Measurements from ENCODE around the gene PLAA. TPM values are rescaled to one million over a fixed set of nuclear protein-coding genes. Genes with fewer than 3 reads are reported as not detected.

The PLAA gene
- total and polyA plus RNA-seq, 10 of the 15 experiments (the other 5 are each of a cell fraction or from before 2014, with no cell fraction given) = 5.6 to 42.4 (median 34.1) TPM

DNA sequence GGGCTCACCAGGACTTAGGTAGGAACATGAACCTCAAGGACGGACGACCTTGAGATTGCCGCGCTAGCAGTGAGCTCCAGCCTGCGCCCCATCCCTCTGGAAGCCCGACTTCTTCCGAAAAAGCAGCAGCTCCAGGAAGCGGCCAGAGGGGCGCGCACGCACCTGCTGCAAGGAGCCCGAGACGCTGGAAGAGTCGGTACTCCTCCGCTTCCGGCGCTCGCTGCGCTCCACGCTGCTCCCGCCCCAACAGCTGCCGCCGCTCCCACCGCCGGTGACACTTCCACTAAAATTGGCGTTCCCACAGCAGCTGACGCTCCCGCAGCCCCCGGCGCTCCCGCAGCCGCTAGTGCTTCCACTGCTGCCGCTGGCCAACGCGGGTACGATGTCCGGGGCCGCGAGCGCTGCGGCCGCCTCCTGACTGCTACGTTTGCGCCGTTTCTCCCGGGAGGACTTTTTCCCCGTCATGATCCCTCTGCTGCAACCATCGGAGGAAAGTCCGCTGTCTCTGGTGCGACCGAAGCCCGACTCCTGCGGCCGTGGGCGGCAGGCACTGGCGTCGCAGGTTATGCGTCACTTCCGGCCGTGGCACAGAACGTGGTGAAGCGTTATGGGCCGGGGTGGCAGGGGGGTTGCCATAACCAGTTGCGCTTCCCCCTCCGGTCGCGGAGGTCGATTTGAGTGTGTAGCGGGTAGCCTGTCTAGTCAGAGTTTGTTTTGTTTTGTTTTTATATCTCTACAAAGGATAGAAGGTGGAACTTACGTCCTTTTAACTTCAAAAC lies 54.6 kb downstream of the PLAA start, which contains the start of gene CAAP1:
Gene CAAP1, minus strand, starts transcription at position 552 of the 779 bp plus-strand sequence. Its CDS starts 87 bp downstream, at position 465.
- DNase-seq (ENCODE audit: low read depth, low spot score) (peak; percentile 74), ATAC-seq (peak; percentile 93), FAIRE-seq (peak; percentile 75)
- BruUV-seq (replicated peaks) = no TSS peak
- ChIA-PET RAD21 (ENCODE audit: unreplicated experiment) (interaction anchor here (0.9 to 1.9 kb wide), 5 partner anchors 50 to 146 kb away, joined by 3 to 10 read pairs (median 3); partner anchors contain the start of gene IFT74), SMC1A (ENCODE audit: uncharacterized antibody, unreplicated experiment) (interaction anchor here (0.8 to 2.4 kb wide), 12 partner anchors 10 to 175 kb away, joined by 3 to 7 read pairs (median 4); partner anchors contain the start of gene IFT74), POLR2A (interaction anchor here (0.5 to 3.5 kb wide), 11 partner anchors 12 to 150 kb away, joined by 3 to 20 read pairs (median 4); partner anchors contain the start of genes IFT74 and PLAA), CTCF (interaction anchor here (1.2 to 2.5 kb wide), 9 partner anchors 9 to 385 kb away, joined by 3 to 10 read pairs (median 4); partner anchors contain the start of gene IFT74)
- H3K27me3 ChIP-seq (replicated peaks in 1 of 2; ENCODE audit: control insufficient read depth in 2 of 2, insufficient read depth in 2 of 2, low read length in 1 of 2) = no peaks in the 10 kb centered on the region
- under 1% methylated on average over 70 of the region's 70 CpGs for WGBS (ENCODE audit: insufficient coverage, insufficient replicate concordance, low lambda C conversion rate, missing lambda C conversion rate)
- H2AFZ ChIP-seq (ENCODE audit: control insufficient read depth, low read depth, low read length) = peak within 1 kb of the TSS; percentile 97
- peak within 1 kb of the TSS; percentile 78 for H3K4me2 ChIP-seq (ENCODE audit: control insufficient read depth, insufficient read depth)
- H3K9ac ChIP-seq (ENCODE audit: control insufficient read depth, insufficient read depth, low read length) = peak within 1 kb of the TSS; percentile 96
- no peaks in the 10 kb centered on the region for H4K20me1 ChIP-seq (ENCODE audit: control insufficient read depth, insufficient read depth)
- no peaks in the 10 kb centered on the region; the same call in 2 of the 3 replicates for H3K9me3 ChIP-seq (replicated peaks; ENCODE audit: control insufficient read depth, insufficient read depth, low read length)
- H3K4me3 ChIP-seq = peak within 1 kb of the TSS; percentile 93
- in situ Hi-C loops (cut with MboI) (no loop called here), intact Hi-C loops (cut with micrococcal nuclease; ENCODE audit: unreplicated experiment) (loop anchor here (2.0 kb wide), 1 partner anchor 54 kb away; the partner anchor contains the start of gene PLAA)
- no peaks in the 10 kb centered on the region for H3K4me1 ChIP-seq (ENCODE audit: control insufficient read depth, insufficient read depth, low read length)
- H3K79me2 ChIP-seq (ENCODE audit: control insufficient read depth, insufficient read depth, low read length) = peaks cover 46% of the 10 kb centered on the region
- H3K27ac ChIP-seq (ENCODE audit: control insufficient read depth, insufficient read depth) = peak within 1 kb of the TSS; percentile 97
- H3K36me3 ChIP-seq (ENCODE audit: control insufficient read depth in 2 of 2, insufficient read depth in 2 of 2, low read length in 1 of 2) = no peaks in the 10 kb centered on the region
- no peak for TF ChIP-seq NR2C2 (IDR thresholded peaks at IDR 0.05; ENCODE audit: borderline replicate concordance, control insufficient read depth, insufficient read length, low read depth)
- peak; percentile 88; the same call in 1 of the 2 replicates for TF ChIP-seq TARDBP (IDR thresholded peaks at IDR 0.05; ENCODE audit: borderline replicate concordance)
- TF ChIP-seq, protein P1, sequence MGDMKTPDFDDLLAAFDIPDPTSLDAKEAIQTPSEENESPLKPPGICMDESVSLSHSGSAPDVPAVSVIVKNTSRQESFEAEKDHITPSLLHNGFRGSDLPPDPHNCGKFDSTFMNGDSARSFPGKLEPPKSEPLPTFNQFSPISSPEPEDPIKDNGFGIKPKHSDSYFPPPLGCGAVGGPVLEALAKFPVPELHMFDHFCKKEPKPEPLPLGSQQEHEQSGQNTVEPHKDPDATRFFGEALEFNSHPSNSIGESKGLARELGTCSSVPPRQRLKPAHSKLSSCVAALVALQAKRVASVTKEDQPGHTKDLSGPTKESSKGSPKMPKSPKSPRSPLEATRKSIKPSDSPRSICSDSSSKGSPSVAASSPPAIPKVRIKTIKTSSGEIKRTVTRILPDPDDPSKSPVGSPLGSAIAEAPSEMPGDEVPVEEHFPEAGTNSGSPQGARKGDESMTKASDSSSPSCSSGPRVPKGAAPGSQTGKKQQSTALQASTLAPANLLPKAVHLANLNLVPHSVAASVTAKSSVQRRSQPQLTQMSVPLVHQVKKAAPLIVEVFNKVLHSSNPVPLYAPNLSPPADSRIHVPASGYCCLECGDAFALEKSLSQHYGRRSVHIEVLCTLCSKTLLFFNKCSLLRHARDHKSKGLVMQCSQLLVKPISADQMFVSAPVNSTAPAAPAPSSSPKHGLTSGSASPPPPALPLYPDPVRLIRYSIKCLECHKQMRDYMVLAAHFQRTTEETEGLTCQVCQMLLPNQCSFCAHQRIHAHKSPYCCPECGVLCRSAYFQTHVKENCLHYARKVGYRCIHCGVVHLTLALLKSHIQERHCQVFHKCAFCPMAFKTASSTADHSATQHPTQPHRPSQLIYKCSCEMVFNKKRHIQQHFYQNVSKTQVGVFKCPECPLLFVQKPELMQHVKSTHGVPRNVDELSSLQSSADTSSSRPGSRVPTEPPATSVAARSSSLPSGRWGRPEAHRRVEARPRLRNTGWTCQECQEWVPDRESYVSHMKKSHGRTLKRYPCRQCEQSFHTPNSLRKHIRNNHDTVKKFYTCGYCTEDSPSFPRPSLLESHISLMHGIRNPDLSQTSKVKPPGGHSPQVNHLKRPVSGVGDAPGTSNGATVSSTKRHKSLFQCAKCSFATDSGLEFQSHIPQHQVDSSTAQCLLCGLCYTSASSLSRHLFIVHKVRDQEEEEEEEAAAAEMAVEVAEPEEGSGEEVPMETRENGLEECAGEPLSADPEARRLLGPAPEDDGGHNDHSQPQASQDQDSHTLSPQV (IDR thresholded peaks at IDR 0.05) = no peak
- no peak for TF ChIP-seq FOS (IDR thresholded peaks at IDR 0.05; ENCODE audit: borderline replicate concordance, extremely low read depth, insufficient read length)
- TF ChIP-seq NFYB (IDR thresholded peaks at IDR 0.05; ENCODE audit: insufficient read depth, low read depth, low read length) = 0 out of 2 replicates have a peak, but pooled peaks have one; percentile 36
- TF ChIP-seq, protein P2, sequence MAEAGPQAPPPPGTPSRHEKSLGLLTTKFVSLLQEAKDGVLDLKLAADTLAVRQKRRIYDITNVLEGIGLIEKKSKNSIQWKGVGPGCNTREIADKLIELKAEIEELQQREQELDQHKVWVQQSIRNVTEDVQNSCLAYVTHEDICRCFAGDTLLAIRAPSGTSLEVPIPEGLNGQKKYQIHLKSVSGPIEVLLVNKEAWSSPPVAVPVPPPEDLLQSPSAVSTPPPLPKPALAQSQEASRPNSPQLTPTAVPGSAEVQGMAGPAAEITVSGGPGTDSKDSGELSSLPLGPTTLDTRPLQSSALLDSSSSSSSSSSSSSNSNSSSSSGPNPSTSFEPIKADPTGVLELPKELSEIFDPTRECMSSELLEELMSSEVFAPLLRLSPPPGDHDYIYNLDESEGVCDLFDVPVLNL (IDR thresholded peaks at IDR 0.05; ENCODE audit: low read depth, low read length) = peak; percentile 82
- no peak for TF ChIP-seq KAT2A (conservative IDR thresholded peaks at IDR 0.05; ENCODE audit: control insufficient read depth, low read depth, low read length)
- TF ChIP-seq SUZ12 (IDR thresholded peaks at IDR 0.05; ENCODE audit: unreplicated experiment) = no peak
- TF ChIP-seq CBX3 (IDR thresholded peaks at IDR 0.05; ENCODE audit: borderline replicate concordance, low read depth) = no peak
- TF ChIP-seq CHD2 (IDR thresholded peaks at IDR 0.05; ENCODE audit: borderline replicate concordance, low read depth, low read length) = peak; percentile 80
- TF ChIP-seq SRF (IDR thresholded peaks at IDR 0.05; ENCODE audit: low read depth in 2 of 2, low read length in 2 of 2) = peak; percentile 41 to 92; a peak in 3 of 4 replicates
- no peak for TF ChIP-seq ZZZ3 (IDR thresholded peaks at IDR 0.05; ENCODE audit: control insufficient read depth, insufficient read length, low read depth)
- TF ChIP-seq, protein P3, sequence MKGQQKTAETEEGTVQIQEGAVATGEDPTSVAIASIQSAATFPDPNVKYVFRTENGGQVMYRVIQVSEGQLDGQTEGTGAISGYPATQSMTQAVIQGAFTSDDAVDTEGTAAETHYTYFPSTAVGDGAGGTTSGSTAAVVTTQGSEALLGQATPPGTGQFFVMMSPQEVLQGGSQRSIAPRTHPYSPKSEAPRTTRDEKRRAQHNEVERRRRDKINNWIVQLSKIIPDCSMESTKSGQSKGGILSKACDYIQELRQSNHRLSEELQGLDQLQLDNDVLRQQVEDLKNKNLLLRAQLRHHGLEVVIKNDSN (IDR thresholded peaks at IDR 0.05; ENCODE audit: borderline replicate concordance, extremely low read length, insufficient read depth, low read depth, low read length) = no peak
- TF ChIP-seq CREM (IDR thresholded peaks at IDR 0.05; ENCODE audit: low read depth) = peak; percentile 100
- TF ChIP-seq SMAD1 (IDR thresholded peaks at IDR 0.05; ENCODE audit: low read depth, partially characterized antibody) = no peak
- TF ChIP-seq ESRRA (IDR thresholded peaks at IDR 0.05; ENCODE audit: low read length) = no peak
- peak; percentile 81 for TF ChIP-seq DPF2 (IDR thresholded peaks at IDR 0.05)
